ENCODE measurements around the gene INSR. TPM values are rescaled to one million over a fixed set of nuclear protein-coding genes. Genes with fewer than 3 reads are reported as not detected.

The INSR gene
- total RNA-seq, result 100 to 1,000 TPM in 1 of 2 donors, 10 to 100 TPM in 1; 50.8 to 118 TPM

- Histone ChIP-seq H3K4me1 (peaks cover 0 to 23% of the 10 kb centered on the region in 2 donors), H3K27me3 (no peaks in the 10 kb centered on the region), H3K9me3 (no peaks in the 10 kb centered on the region), H3K36me3 (no peaks in the 10 kb centered on the region), H3K27ac (peak within 1 kb of the TSS; percentile 92 to 95), H3K4me3 (peak within 1 kb of the TSS; percentile 80 to 89)
- TF ChIP-seq CTCF (IDR thresholded peaks at IDR 0.05), result no peak
- DNase-seq (ENCODE audit: low spot score), result peak; percentile 81
These were observed at the start of gene INSR for GRCh38 chr19:7293762-7294557. Gene INSR (minus strand): TSS chr19:7294414. CDS start chr19:7293891, 523 bp downstream.

- H3K9me3 ChIP-seq, result no peaks in the 10 kb centered on the region
- H3K36me3 ChIP-seq, result no peaks in the 10 kb centered on the region
- no peak overlapping the region for H3K27ac ChIP-seq
- H3K27me3 ChIP-seq, result no peaks in the 10 kb centered on the region
- no peak overlapping the region for H3K4me3 ChIP-seq
- peaks cover 0 to 1% of the 10 kb centered on the region in 2 donors for H3K4me1 ChIP-seq
- DNase-seq (ENCODE audit: low spot score), result no peak
- no peak for TF ChIP-seq CTCF (IDR thresholded peaks at IDR 0.05)
These were observed 47.9 kb upstream of the INSR start for GRCh38 chr19:7342143-7342542.

- no peaks in the 10 kb centered on the region for H3K36me3 ChIP-seq
These were observed 47.0 kb upstream of the INSR start for GRCh38 chr19:7340959-7341837.

GRCh38 chr19:7337380-7338194, 43.4 kb upstream of the INSR start:
- Histone ChIP-seq H3K36me3 (no peaks in the 10 kb centered on the region), H3K4me3 (no peak overlapping the region), H3K27ac (no peak overlapping the region), H3K4me1 (peaks cover 0 to 10% of the 10 kb centered on the region in 2 donors), H3K9me3 (no peaks in the 10 kb centered on the region), H3K27me3 (no peaks in the 10 kb centered on the region)
- TF ChIP-seq CTCF (IDR thresholded peaks at IDR 0.05), result no peak
- no peak for DNase-seq (ENCODE audit: low spot score)

More at GRCh38 chr19:7340959-7341837, 47.0 kb upstream of the INSR start:
- H3K4me3 ChIP-seq, result no peak overlapping the region
- H3K4me1 ChIP-seq, result peaks cover 0 to 10% of the 10 kb centered on the region in 2 donors
- no peak overlapping the region for H3K27ac ChIP-seq
- TF ChIP-seq CTCF (IDR thresholded peaks at IDR 0.05), result peak; percentile 81 to 96
- no peaks in the 10 kb centered on the region for H3K27me3 ChIP-seq
- H3K9me3 ChIP-seq, result no peaks in the 10 kb centered on the region
- DNase-seq (ENCODE audit: low spot score), result peak; percentile 91

GRCh38 chr19:7336321-7336973, 42.2 kb upstream of the INSR start:
- Histone ChIP-seq H3K27ac (no peak overlapping the region), H3K9me3 (no peaks in the 10 kb centered on the region), H3K4me1 (peaks cover 0 to 10% of the 10 kb centered on the region in 2 donors), H3K27me3 (no peaks in the 10 kb centered on the region), H3K36me3 (no peaks in the 10 kb centered on the region), H3K4me3 (no peak overlapping the region)
- no peak for TF ChIP-seq CTCF (IDR thresholded peaks at IDR 0.05)
- no peak for DNase-seq (ENCODE audit: low spot score)
